ENCODE data around the gene ACOXL. TPM values are rescaled to one million over a fixed set of nuclear protein-coding genes. Genes with fewer than 3 reads are reported as not detected.

The ACOXL gene
- total RNA-seq, 3 donors from 2014 or later (not counting 1 experiment from before 2014, with no cell fraction given) = not detected

DNA sequence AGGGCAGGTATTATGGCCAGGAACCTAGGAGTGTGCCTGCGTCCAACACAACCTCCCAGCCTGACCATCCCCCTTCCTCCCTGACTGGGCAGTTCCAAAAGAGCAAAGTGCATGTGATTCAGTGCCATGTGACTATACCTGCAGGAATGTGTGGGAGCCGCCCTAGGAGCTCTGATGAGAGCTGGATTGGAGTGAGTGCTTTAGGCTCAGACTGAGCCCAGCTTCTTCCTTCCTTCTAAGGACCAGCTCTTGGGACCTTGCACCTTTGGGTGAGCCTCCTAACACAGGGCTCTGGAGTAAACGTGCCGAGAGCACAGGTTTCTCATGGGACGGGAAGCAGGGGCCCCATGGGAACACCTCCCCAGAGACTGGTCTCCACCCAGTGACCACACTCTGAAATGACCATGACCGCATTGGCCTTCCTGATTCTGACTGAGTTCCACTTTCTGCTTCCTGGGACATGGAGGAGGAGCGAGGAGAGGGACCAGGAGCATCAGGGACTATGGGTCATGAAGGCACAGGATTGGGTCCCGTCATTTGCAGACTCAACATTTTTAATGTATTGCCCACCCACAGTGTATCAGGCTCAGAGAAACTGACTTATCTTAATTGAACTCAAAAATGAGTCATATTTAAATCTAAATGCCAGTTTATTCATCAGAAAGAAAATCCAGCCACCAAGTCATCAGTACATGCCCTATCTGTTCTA lies 300.5 kb downstream of the ACOXL start:
- H3K9me3 ChIP-seq (ENCODE audit: control insufficient read depth, insufficient read depth, low read length) = no peaks in the 10 kb centered on the region
- Mint-ChIP-seq H3K4me1 (peaks cover 0 to 5% of the 10 kb centered on the region in 2 donors), H3K27ac (no peak overlapping the region), H3K9me3 (no peaks in the 10 kb centered on the region), H3K36me3 (no peaks in the 10 kb centered on the region), H3K4me3 (no peak overlapping the region), H3K27me3 (ENCODE audit: low read depth in 2 of 2) (peaks cover 7 to 12% of the 10 kb centered on the region in 2 donors)
- TF ChIP-seq CTCF (IDR thresholded peaks at IDR 0.05) = no peak
- ATAC-seq = no peak
- H3K27me3 ChIP-seq (ENCODE audit: control insufficient read depth, insufficient read depth, low read length) = no peaks in the 10 kb centered on the region
- peaks cover 16% of the 10 kb centered on the region for H3K4me1 ChIP-seq (ENCODE audit: control insufficient read depth, insufficient read depth, low read length)
- H3K36me3 ChIP-seq (ENCODE audit: control insufficient read depth, insufficient read depth, low read length) = no peaks in the 10 kb centered on the region
- no peak overlapping the region for H3K27ac ChIP-seq (ENCODE audit: low read length)
- no peak for DNase-seq
- intact Hi-C loops (cut with micrococcal nuclease) = no loop called here
- WGBS (ENCODE audit: insufficient coverage) = 91% methylated on average over 8 of the region's 8 CpGs
- H3K4me3 ChIP-seq (ENCODE audit: low read length) = no peak overlapping the region

- TF ChIP-seq CTCF (IDR thresholded peaks at IDR 0.05) = no peak
- Histone ChIP-seq H3K27me3 (ENCODE audit: control insufficient read depth, insufficient read depth, low read length) (no peaks in the 10 kb centered on the region), H3K36me3 (ENCODE audit: control insufficient read depth, insufficient read depth, low read length) (no peaks in the 10 kb centered on the region), H3K9me3 (ENCODE audit: control insufficient read depth, insufficient read depth, low read length) (no peaks in the 10 kb centered on the region), H3K4me3 (ENCODE audit: low read length) (no peak overlapping the region), H3K27ac (ENCODE audit: low read length) (no peak overlapping the region), H3K4me1 (ENCODE audit: control insufficient read depth, insufficient read depth, low read length) (peaks cover 16% of the 10 kb centered on the region)
- H3K9me3 Mint-ChIP-seq = no peaks in the 10 kb centered on the region
- ATAC-seq (no peak), DNase-seq (no peak)
- peaks cover 0 to 5% of the 10 kb centered on the region in 2 donors for H3K4me1 Mint-ChIP-seq
- H3K27ac Mint-ChIP-seq = no peak overlapping the region
- peaks cover 9 to 12% of the 10 kb centered on the region in 2 donors for H3K27me3 Mint-ChIP-seq (ENCODE audit: low read depth in 2 of 2)
- intact Hi-C loops (cut with micrococcal nuclease) = no loop called here
- WGBS (ENCODE audit: insufficient coverage) = 100% methylated on average over 3 of the region's 4 CpGs
- no peaks in the 10 kb centered on the region for H3K36me3 Mint-ChIP-seq
- H3K4me3 Mint-ChIP-seq = no peak overlapping the region
Observed at GRCh38 chr2:111034146-111034545, 301.8 kb downstream of the ACOXL start.

DNA sequence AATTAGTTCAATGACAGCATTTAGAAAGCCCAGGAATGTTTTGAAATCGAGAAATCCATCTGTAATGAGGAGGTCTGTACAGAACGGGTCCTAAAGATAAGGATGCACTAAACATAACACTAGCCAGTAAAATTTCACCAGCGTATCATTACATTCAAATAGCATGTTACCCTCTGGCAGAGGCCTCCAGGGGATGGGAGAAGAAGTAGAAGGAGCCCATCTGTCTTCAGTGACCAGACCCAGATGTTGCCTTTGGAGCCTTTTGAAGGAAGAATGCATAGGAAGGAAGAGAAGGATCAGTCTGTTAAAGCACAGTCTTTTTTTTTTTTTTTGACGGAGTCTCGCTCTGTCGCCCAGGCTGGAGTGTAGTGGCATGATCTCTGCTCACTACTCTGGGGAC lies 302.2 kb downstream of the ACOXL start:
- no peaks in the 10 kb centered on the region for H3K9me3 Mint-ChIP-seq
- no peak for TF ChIP-seq CTCF (IDR thresholded peaks at IDR 0.05)
- peaks cover 0 to 5% of the 10 kb centered on the region in 2 donors for H3K4me1 Mint-ChIP-seq
- ATAC-seq = no peak
- H3K27ac Mint-ChIP-seq = no peak overlapping the region
- no peak for DNase-seq
- no peaks in the 10 kb centered on the region for H3K27me3 ChIP-seq (ENCODE audit: control insufficient read depth, insufficient read depth, low read length)
- no peak overlapping the region for H3K4me3 Mint-ChIP-seq
- H3K4me3 ChIP-seq (ENCODE audit: low read length) = no peak overlapping the region
- no peaks in the 10 kb centered on the region for H3K9me3 ChIP-seq (ENCODE audit: control insufficient read depth, insufficient read depth, low read length)
- H3K27ac ChIP-seq (ENCODE audit: low read length) = no peak overlapping the region
- H3K4me1 ChIP-seq (ENCODE audit: control insufficient read depth, insufficient read depth, low read length) = peaks cover 16% of the 10 kb centered on the region
- intact Hi-C loops (cut with micrococcal nuclease) = no loop called here
- no peaks in the 10 kb centered on the region for H3K36me3 Mint-ChIP-seq
- WGBS (ENCODE audit: insufficient coverage) = 96% methylated on average over 3 of the region's 6 CpGs
- H3K36me3 ChIP-seq (ENCODE audit: control insufficient read depth, insufficient read depth, low read length) = no peaks in the 10 kb centered on the region
- peaks cover 9 to 12% of the 10 kb centered on the region in 2 donors for H3K27me3 Mint-ChIP-seq (ENCODE audit: low read depth in 2 of 2)

Measured in natural killer cell (primary cell).